ENCODE data around the gene ICAM1. TPM values are rescaled to one million over a fixed set of nuclear protein-coding genes. Genes with fewer than 3 reads are reported as not detected.

Gene ICAM1
- total RNA-seq, 1 donor, result 35.5 TPM

DNA sequence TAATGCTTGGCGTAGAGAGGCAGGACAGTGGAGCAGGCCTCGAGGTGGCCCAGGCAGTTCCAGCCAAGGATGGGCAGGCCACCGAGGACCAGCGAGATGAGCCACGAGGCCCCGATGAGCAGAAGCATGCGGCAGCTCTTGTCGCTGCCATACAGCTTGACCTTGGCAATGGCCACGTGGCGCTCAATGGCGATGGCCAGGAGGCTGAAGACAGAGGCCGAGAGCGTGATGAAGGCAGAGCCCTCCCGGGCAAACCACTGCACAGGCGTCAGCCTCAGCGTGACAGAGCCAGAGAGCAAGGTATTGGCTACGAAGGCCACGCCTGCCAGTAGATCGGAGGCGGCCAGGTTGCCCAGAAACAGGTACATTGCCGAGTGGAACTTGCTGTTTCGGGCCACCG lies 46.6 kb upstream of the ICAM1 start:
- Histone ChIP-seq H2AFZ (ENCODE audit: low read length) (no peak overlapping the region), H3K79me2 (ENCODE audit: insufficient read depth, low read length) (peaks cover 10% of the 10 kb centered on the region), H3K27ac (ENCODE audit: low read depth, low read length) (no peak overlapping the region), H3K36me3 (ENCODE audit: insufficient read depth, low read length) (peaks cover 4% of the 10 kb centered on the region), H3K4me2 (ENCODE audit: insufficient read depth, low read length) (no peak overlapping the region), H3K9me3 (ENCODE audit: low read depth, low read length) (no peaks in the 10 kb centered on the region), H3K27me3 (ENCODE audit: insufficient read depth, low read length) (no peaks in the 10 kb centered on the region), H3K4me1 (ENCODE audit: insufficient read depth, low read length) (peaks cover 5% of the 10 kb centered on the region), H4K20me1 (ENCODE audit: insufficient read depth, low read length) (peaks cover 17% of the 10 kb centered on the region), H3K4me3 (ENCODE audit: insufficient read depth, low read length) (no peak overlapping the region)
- TF ChIP-seq, protein P1, sequence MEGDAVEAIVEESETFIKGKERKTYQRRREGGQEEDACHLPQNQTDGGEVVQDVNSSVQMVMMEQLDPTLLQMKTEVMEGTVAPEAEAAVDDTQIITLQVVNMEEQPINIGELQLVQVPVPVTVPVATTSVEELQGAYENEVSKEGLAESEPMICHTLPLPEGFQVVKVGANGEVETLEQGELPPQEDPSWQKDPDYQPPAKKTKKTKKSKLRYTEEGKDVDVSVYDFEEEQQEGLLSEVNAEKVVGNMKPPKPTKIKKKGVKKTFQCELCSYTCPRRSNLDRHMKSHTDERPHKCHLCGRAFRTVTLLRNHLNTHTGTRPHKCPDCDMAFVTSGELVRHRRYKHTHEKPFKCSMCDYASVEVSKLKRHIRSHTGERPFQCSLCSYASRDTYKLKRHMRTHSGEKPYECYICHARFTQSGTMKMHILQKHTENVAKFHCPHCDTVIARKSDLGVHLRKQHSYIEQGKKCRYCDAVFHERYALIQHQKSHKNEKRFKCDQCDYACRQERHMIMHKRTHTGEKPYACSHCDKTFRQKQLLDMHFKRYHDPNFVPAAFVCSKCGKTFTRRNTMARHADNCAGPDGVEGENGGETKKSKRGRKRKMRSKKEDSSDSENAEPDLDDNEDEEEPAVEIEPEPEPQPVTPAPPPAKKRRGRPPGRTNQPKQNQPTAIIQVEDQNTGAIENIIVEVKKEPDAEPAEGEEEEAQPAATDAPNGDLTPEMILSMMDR (IDR thresholded peaks at IDR 0.05; ENCODE audit: extremely low read depth, low read depth, low read length), result no peak
- DNase-seq (ENCODE audit: insufficient read length, low spot score, missing footprints), result no peak

DNA sequence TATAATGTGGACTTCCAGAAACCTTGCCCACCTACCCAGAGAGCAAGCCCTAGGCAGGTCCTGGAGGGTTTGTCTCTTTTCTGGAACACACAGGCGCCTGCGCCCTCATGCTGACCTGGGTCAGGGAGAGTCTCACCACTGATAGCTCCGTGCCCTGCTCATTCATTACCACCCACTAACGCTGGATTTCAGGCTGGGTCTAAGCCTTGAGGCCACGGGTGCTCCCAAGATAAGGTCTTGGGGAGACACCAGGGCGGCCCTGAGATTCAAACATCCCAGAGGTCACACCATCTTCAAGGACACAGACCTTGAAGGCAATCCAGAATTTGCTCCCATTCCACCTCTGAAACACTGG lies 44.9 kb upstream of the ICAM1 start:
- Histone ChIP-seq H4K20me1 (ENCODE audit: insufficient read depth, low read length) (peaks cover 24% of the 10 kb centered on the region), H3K9me3 (ENCODE audit: low read depth, low read length) (no peaks in the 10 kb centered on the region), H3K27ac (ENCODE audit: low read depth, low read length) (no peak overlapping the region), H2AFZ (ENCODE audit: low read length) (no peak overlapping the region), H3K79me2 (ENCODE audit: insufficient read depth, low read length) (peaks cover 18% of the 10 kb centered on the region), H3K4me1 (ENCODE audit: insufficient read depth, low read length) (peaks cover 9% of the 10 kb centered on the region), H3K36me3 (ENCODE audit: insufficient read depth, low read length) (peaks cover 4% of the 10 kb centered on the region), H3K4me2 (ENCODE audit: insufficient read depth, low read length) (no peak overlapping the region), H3K27me3 (ENCODE audit: insufficient read depth, low read length) (no peaks in the 10 kb centered on the region), H3K4me3 (ENCODE audit: insufficient read depth, low read length) (no peak overlapping the region)
- no peak for DNase-seq (ENCODE audit: insufficient read length, low spot score, missing footprints)
- TF ChIP-seq, protein P1 (IDR thresholded peaks at IDR 0.05; ENCODE audit: extremely low read depth, low read depth, low read length), result no peak

GRCh38 chr19:10226376-10227025 lies 44.4 kb upstream of the ICAM1 start:
- H3K4me3 ChIP-seq (ENCODE audit: insufficient read depth, low read length), result no peak overlapping the region
- peak; percentile 91 for DNase-seq (ENCODE audit: insufficient read length, low spot score, missing footprints)
- H3K4me1 ChIP-seq (ENCODE audit: insufficient read depth, low read length), result peaks cover 10% of the 10 kb centered on the region
- TF ChIP-seq, protein P1 (IDR thresholded peaks at IDR 0.05; ENCODE audit: extremely low read depth, low read depth, low read length), result no peak
- H3K36me3 ChIP-seq (ENCODE audit: insufficient read depth, low read length), result peaks cover 4% of the 10 kb centered on the region
- no peaks in the 10 kb centered on the region for H3K27me3 ChIP-seq (ENCODE audit: insufficient read depth, low read length)
- no peak overlapping the region for H3K27ac ChIP-seq (ENCODE audit: low read depth, low read length)
- no peaks in the 10 kb centered on the region for H3K9me3 ChIP-seq (ENCODE audit: low read depth, low read length)
- H3K79me2 ChIP-seq (ENCODE audit: insufficient read depth, low read length), result peaks cover 18% of the 10 kb centered on the region
- peaks cover 24% of the 10 kb centered on the region for H4K20me1 ChIP-seq (ENCODE audit: insufficient read depth, low read length)
- H3K4me2 ChIP-seq (ENCODE audit: insufficient read depth, low read length), result no peak overlapping the region
- H2AFZ ChIP-seq (ENCODE audit: low read length), result no peak overlapping the region

DNA sequence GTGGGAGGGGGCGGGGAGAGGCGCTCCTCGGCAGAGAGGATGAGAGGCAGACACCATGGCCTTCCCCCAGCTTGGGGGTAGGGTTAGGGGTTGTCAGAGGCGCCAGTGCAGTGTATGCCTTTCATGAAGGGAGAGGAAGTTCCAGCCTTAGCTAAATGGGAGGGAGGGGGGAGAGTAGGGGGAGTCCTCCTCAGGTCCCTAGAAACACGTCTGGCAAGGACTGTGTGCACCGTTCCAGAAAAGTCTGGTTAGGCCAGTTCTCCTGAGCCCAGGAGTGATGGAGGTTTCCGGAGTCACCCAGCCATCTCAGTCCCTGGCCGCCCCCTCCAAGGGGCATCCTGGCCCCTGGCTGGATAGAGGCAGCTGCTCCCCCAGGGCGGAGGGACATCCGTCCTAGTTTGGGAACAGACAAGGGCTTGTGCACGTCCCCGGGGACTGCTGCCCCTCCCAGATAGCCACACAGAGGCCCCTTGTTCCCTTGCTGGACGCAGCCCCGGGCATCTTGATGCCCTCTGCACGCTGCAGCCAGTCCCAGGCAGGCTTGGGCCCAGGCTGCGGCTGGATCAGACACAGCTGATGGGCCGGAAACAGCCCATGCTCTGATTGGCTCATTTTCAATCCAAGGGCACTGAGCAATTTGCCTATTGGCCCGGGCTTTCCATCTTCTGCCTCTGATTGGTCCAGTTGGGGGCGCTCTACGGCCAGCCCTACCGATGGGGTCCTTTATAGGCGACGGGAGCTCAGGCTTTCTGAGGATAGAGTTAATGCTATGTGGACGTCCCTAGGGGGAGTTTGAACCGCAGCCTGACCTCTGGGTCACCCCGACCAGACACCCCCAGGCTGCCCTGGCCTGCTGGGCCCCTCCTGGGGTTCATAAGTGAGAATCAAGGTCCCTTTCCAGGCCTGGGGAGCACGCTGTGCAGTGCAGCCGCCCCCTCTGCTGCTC lies 43.6 kb upstream of the ICAM1 start:
- H3K4me1 ChIP-seq (ENCODE audit: insufficient read depth, low read length), result peaks cover 12% of the 10 kb centered on the region
- H3K36me3 ChIP-seq (ENCODE audit: insufficient read depth, low read length), result peaks cover 4% of the 10 kb centered on the region
- DNase-seq (ENCODE audit: insufficient read length, low spot score, missing footprints), result no peak
- H3K79me2 ChIP-seq (ENCODE audit: insufficient read depth, low read length), result peaks cover 18% of the 10 kb centered on the region
- no peak overlapping the region for H3K27ac ChIP-seq (ENCODE audit: low read depth, low read length)
- H4K20me1 ChIP-seq (ENCODE audit: insufficient read depth, low read length), result peaks cover 24% of the 10 kb centered on the region
- H2AFZ ChIP-seq (ENCODE audit: low read length), result no peak overlapping the region
- no peaks in the 10 kb centered on the region for H3K9me3 ChIP-seq (ENCODE audit: low read depth, low read length)
- no peaks in the 10 kb centered on the region for H3K27me3 ChIP-seq (ENCODE audit: insufficient read depth, low read length)
- TF ChIP-seq, protein P1 (IDR thresholded peaks at IDR 0.05; ENCODE audit: extremely low read depth, low read depth, low read length), result no peak
- H3K4me3 ChIP-seq (ENCODE audit: insufficient read depth, low read length), result no peak overlapping the region
- no peak overlapping the region for H3K4me2 ChIP-seq (ENCODE audit: insufficient read depth, low read length)
